Neural cell (in vitro differentiated cells): ENCODE results near the gene ADIPOR2. TPM values are rescaled to one million over a fixed set of nuclear protein-coding genes. Genes with fewer than 3 reads are reported as not detected.
A peak's percentile ranks its signal among the peaks of the same experiment; 100 is the strongest.

Experiments used
- H2AFZ ChIP-seq: fragments of 200-600, 300-800 bp; sonication (generic), shearing (Covaris generic); 2 replicates; pipeline ENCODE4 v1.6.0; 2014; ENCODE audit warnings: low read depth, mild to moderate bottlenecking, antibody characterized with exemption, low read length, moderate library complexity
- H3F3A ChIP-seq: fragments of 200-600 bp; shearing (Covaris generic); 2 replicates; pipeline ENCODE4 v1.6.1; 2016; ENCODE audit warnings: mild to moderate bottlenecking, moderate library complexity, mixed read lengths, antibody characterized with exemption, low read length; ENCODE audit not compliant: insufficient read depth, poor library complexity, severe bottlenecking
- H3K27ac ChIP-seq: fragments of 200-600, 300-800 bp; sonication (generic), shearing (Covaris generic); 2 replicates; pipeline ENCODE4 v1.5.1; 2014; ENCODE audit warnings: mild to moderate bottlenecking, low read length, moderate library complexity
- H3K27me3 ChIP-seq: fragments of 300-800, 200-600 bp; sonication (generic), shearing (Covaris generic); 2 replicates; pipeline ENCODE4 v1.6.0; 2014; ENCODE audit warnings: mild to moderate bottlenecking, low read depth, low read length, moderate library complexity; ENCODE audit not compliant: insufficient read depth
- H3K36me3 ChIP-seq: fragments of 300-800, 200-600 bp; sonication (generic), shearing (Covaris generic); 2 replicates; pipeline ENCODE4 v1.5.1; 2014; ENCODE audit warnings: mild to moderate bottlenecking, antibody characterized with exemption, low read length, moderate library complexity; ENCODE audit not compliant: insufficient read depth
- H3K4me2 ChIP-seq: fragments of 300-800, 200-600 bp; sonication (generic), shearing (Covaris generic); 2 replicates; pipeline ENCODE4 v1.6.0; 2014; ENCODE audit warnings: mild to moderate bottlenecking, low read length
- H3K4me3 ChIP-seq: fragments of 300-800, 200-600 bp; sonication (generic), shearing (Covaris generic); 2 replicates; pipeline ENCODE4 v1.5.1; 2014; ENCODE audit warnings: mild to moderate bottlenecking, low read length, moderate library complexity
- H3K79me2 ChIP-seq: fragments of 200-600 bp; shearing (Covaris generic); replicated peaks from 2 replicates; pipeline ENCODE4 v1.6.0; 2014; ENCODE audit warnings: mild to moderate bottlenecking, low read length, moderate library complexity; ENCODE audit not compliant: insufficient read depth
- H3K9ac ChIP-seq: fragments of 300-800, 200-600 bp; sonication (generic), shearing (Covaris generic); 2 replicates; pipeline ENCODE4 v1.6.1; 2016; ENCODE audit warnings: mild to moderate bottlenecking, low read length, mixed read lengths
- H3K9me2 ChIP-seq: fragments of 200-600 bp; shearing (Covaris generic); 2 replicates; pipeline ENCODE4 v1.6.1; 2016; ENCODE audit warnings: mild to moderate bottlenecking, low read length, mixed read lengths; ENCODE audit not compliant: insufficient read depth
- H3K9me3 ChIP-seq: fragments of 200-600, 300-800 bp; sonication (generic), shearing (Covaris generic); 2 replicates; pipeline ENCODE4 v1.6.1; 2016; ENCODE audit warnings: mild to moderate bottlenecking, mixed run types, low read length, moderate library complexity, mixed read lengths
- H4K20me1 ChIP-seq: fragments of 200-600 bp; shearing (Covaris generic); 2 replicates; pipeline ENCODE4 v1.6.1; 2016; ENCODE audit warnings: mild to moderate bottlenecking, mixed run types; ENCODE audit not compliant: insufficient read depth
- EP300 ChIP-seq: fragments of 450-650 bp; conservative IDR thresholded peaks from 2 replicates; pipeline ENCODE4 v1.6.1; 2014; ENCODE audit warnings: antibody characterized with exemption, mild to moderate bottlenecking, moderate library complexity; ENCODE audit not compliant: poor library complexity, severe bottlenecking
- EZH2 ChIP-seq: fragments of 200-600, 300-800 bp; shearing (Covaris generic), sonication (generic); IDR thresholded peaks from 2 replicates; pipeline ENCODE4 v1.6.1; 2014; ENCODE audit warnings: antibody characterized with exemption, low read length, borderline replicate concordance, mild to moderate bottlenecking; ENCODE audit not compliant: insufficient read depth, poor library complexity, severe bottlenecking
- MXI1 ChIP-seq: fragments of 450-650 bp; conservative IDR thresholded peaks from 2 replicates; pipeline ENCODE4 v1.6.1; 2014; ENCODE audit warnings: antibody characterized with exemption, mild to moderate bottlenecking; ENCODE audit not compliant: poor library complexity, severe bottlenecking
- POLR2AphosphoS5 ChIP-seq: IDR thresholded peaks from 2 replicates; pipeline ENCODE4 v1.6.1; 2012
- RAD21 ChIP-seq: fragments of 450-650 bp; conservative IDR thresholded peaks from 2 replicates; pipeline ENCODE4 v1.6.1; 2014; ENCODE audit warnings: antibody characterized with exemption, mild to moderate bottlenecking, moderate library complexity
- SMC3 ChIP-seq: fragments of 450-650 bp; conservative IDR thresholded peaks from 2 replicates; pipeline ENCODE4 v1.6.1; 2014; ENCODE audit warnings: antibody characterized with exemption, mild to moderate bottlenecking, moderate library complexity; ENCODE audit not compliant: poor library complexity
- TAF1 ChIP-seq: IDR thresholded peaks from 2 replicates; pipeline ENCODE4 v1.6.1; 2012; ENCODE audit warnings: low read depth
- polyA plus RNA-seq: library from polyadenylated mRNA; depleted of rRNA; stranded (reverse); fragments of >200 nt; gene quantifications from 2 replicates; pipeline ENCODE4 v1.2.3, GENCODE V29; 2014
- TF ChIP-seq, protein P1 (sequence below): fragments of 450-650 bp; IDR thresholded peaks from 2 replicates; pipeline ENCODE4 v1.5.1; 2014; ENCODE audit warnings: antibody characterized with exemption, mild to moderate bottlenecking, moderate library complexity; ENCODE audit not compliant: poor library complexity, severe bottlenecking
- TF ChIP-seq, protein P2 (sequence below): IDR thresholded peaks from 2 replicates; pipeline ENCODE4 v1.6.1; 2012; ENCODE audit warnings: borderline replicate concordance

The ADIPOR2 gene
- polyA plus RNA-seq, 1 donor from 2014 or later = 18.5 TPM

DNA sequence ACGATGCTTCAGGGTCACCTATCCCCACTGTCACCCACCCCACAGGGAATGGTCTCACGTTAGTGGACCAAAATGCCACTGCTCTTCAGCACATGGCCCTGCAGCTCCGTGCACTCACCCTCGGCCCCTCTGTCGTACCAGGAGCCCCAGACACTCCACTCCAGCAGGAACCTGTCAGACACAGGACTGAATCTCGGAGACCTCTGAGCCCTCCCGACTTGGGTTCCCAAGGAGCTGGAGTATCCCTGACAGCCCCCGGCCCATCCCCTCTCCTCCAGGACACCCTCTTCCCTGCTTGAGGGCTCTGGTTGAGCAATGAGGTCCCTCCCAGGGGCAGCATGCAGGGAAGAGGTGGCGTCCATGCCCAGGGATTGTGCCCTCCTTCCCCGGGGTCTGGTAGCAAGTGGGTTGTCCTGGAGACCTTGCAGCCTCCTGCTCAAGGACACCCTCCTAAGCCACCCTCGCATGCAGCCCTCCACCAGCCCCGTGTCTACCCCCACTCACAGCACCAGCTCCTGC lies 109.1 kb downstream of the ADIPOR2 start:
- no peaks in the 10 kb centered on the region for H3K79me2 ChIP-seq
- H3K9ac ChIP-seq = no peak overlapping the region
- no peak overlapping the region for H3K27ac ChIP-seq
- H3F3A ChIP-seq = no peaks in the 10 kb centered on the region
- no peaks in the 10 kb centered on the region for H4K20me1 ChIP-seq
- no peak overlapping the region for H2AFZ ChIP-seq
- H3K9me2 ChIP-seq = no peaks in the 10 kb centered on the region
- no peaks in the 10 kb centered on the region for H3K9me3 ChIP-seq
- H3K4me3 ChIP-seq = no peak overlapping the region
- H3K4me2 ChIP-seq = no peak overlapping the region
- no peaks in the 10 kb centered on the region for H3K36me3 ChIP-seq
- no peaks in the 10 kb centered on the region for H3K27me3 ChIP-seq
- TF ChIP-seq EP300 (no peak), RAD21 (no peak), EZH2 (no peak), MXI1 (no peak), TAF1 (no peak), POLR2AphosphoS5 (no peak), SMC3 (no peak)
- TF ChIP-seq, protein P1, sequence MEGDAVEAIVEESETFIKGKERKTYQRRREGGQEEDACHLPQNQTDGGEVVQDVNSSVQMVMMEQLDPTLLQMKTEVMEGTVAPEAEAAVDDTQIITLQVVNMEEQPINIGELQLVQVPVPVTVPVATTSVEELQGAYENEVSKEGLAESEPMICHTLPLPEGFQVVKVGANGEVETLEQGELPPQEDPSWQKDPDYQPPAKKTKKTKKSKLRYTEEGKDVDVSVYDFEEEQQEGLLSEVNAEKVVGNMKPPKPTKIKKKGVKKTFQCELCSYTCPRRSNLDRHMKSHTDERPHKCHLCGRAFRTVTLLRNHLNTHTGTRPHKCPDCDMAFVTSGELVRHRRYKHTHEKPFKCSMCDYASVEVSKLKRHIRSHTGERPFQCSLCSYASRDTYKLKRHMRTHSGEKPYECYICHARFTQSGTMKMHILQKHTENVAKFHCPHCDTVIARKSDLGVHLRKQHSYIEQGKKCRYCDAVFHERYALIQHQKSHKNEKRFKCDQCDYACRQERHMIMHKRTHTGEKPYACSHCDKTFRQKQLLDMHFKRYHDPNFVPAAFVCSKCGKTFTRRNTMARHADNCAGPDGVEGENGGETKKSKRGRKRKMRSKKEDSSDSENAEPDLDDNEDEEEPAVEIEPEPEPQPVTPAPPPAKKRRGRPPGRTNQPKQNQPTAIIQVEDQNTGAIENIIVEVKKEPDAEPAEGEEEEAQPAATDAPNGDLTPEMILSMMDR = no peak
- TF ChIP-seq, protein P2, sequence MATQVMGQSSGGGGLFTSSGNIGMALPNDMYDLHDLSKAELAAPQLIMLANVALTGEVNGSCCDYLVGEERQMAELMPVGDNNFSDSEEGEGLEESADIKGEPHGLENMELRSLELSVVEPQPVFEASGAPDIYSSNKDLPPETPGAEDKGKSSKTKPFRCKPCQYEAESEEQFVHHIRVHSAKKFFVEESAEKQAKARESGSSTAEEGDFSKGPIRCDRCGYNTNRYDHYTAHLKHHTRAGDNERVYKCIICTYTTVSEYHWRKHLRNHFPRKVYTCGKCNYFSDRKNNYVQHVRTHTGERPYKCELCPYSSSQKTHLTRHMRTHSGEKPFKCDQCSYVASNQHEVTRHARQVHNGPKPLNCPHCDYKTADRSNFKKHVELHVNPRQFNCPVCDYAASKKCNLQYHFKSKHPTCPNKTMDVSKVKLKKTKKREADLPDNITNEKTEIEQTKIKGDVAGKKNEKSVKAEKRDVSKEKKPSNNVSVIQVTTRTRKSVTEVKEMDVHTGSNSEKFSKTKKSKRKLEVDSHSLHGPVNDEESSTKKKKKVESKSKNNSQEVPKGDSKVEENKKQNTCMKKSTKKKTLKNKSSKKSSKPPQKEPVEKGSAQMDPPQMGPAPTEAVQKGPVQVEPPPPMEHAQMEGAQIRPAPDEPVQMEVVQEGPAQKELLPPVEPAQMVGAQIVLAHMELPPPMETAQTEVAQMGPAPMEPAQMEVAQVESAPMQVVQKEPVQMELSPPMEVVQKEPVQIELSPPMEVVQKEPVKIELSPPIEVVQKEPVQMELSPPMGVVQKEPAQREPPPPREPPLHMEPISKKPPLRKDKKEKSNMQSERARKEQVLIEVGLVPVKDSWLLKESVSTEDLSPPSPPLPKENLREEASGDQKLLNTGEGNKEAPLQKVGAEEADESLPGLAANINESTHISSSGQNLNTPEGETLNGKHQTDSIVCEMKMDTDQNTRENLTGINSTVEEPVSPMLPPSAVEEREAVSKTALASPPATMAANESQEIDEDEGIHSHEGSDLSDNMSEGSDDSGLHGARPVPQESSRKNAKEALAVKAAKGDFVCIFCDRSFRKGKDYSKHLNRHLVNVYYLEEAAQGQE = no peak

DNA sequence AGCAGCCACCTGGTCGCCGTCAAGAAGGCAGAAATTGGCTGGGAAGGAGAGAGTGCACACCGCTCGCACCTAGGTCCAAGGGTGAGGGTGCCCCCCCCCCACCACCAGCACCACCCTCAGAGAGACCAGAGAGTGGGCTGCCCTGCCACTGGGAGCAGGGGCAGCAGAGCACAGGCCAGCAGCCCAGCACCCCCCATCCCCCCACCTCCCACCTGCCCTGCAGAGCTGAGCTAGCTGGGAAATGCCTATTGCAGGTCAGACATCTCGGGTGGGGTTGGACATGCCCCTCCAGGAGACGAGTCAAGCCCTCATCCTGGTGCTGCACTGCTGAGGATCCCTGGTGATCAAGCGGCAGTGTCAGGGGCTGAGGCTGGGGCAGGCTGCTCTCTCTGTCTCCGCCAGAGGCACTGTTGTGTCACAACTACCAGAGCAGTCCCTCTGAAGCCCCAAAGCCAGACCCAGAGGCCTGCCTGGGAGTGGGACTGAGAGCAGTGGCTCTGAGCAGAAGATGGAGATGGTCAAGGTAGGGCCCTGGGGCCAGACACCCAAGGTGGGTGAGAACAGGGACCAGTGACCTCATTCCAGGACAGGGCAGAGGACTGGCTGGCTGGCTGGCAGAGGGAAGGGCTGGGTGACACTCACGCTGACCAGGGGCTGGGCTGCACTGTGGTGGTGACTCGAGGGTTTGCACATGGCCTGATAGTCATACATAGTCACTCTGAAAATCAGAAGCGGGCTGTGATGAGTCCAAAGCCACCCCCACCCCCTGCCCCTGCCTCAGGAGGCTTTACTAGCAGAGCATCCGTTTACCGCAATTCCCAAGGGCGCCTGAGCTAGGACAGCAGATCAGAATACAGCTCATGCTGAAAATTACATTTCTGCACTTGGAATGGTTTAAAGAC lies 109.8 kb downstream of the ADIPOR2 start:
- no peak for TF ChIP-seq EZH2
- no peak for TF ChIP-seq EP300
- TF ChIP-seq RAD21 = peak; percentile 68
- TF ChIP-seq, protein P1 = peak; percentile 70
- TF ChIP-seq MXI1 = no peak
- TF ChIP-seq, protein P2 = no peak
- TF ChIP-seq SMC3 = peak; percentile 50
- no peak for TF ChIP-seq TAF1
- TF ChIP-seq POLR2AphosphoS5 = no peak
- no peaks in the 10 kb centered on the region for H3K9me3 ChIP-seq
- H3F3A ChIP-seq = no peaks in the 10 kb centered on the region
- no peaks in the 10 kb centered on the region for H3K79me2 ChIP-seq
- no peak overlapping the region for H3K4me3 ChIP-seq
- no peak overlapping the region for H3K4me2 ChIP-seq
- H3K9ac ChIP-seq = no peak overlapping the region
- H2AFZ ChIP-seq = no peak overlapping the region
- no peak overlapping the region for H3K27ac ChIP-seq
- H4K20me1 ChIP-seq = no peaks in the 10 kb centered on the region
- no peaks in the 10 kb centered on the region for H3K9me2 ChIP-seq
- H3K36me3 ChIP-seq = no peaks in the 10 kb centered on the region
- H3K27me3 ChIP-seq = no peaks in the 10 kb centered on the region
